GM19438 (cell line): ENCODE results near the gene HCFC1.
"Not testable (repeated sequence)": the region's sequence is repeated elsewhere in the genome, so short reads cannot be mapped to it uniquely, and the experiment has no call there.

Source experiments
- ATAC-seq: cut with Tn5 transposase; IDR thresholded peaks from one replicate; pipeline ENCODE4 v1.9.1; 2021; ENCODE audit warnings: low read depth; ENCODE audit not compliant: unreplicated experiment

Gene HCFC1

GRCh38 chrX:154010330-154011087 lies 38.9 kb upstream of the HCFC1 start:
- ATAC-seq: no peak

GRCh38 chrX:154008521-154008920 lies 36.9 kb upstream of the HCFC1 start:
- ATAC-seq: no peak

- ATAC-seq: no peak
These were observed 35.3 kb upstream of the HCFC1 start for GRCh38 chrX:154006947-154007346.

- ATAC-seq: no peak
These were observed 32.7 kb upstream of the HCFC1 start for GRCh38 chrX:154004315-154004714.

GRCh38 chrX:154002215-154002719 lies 30.6 kb upstream of the HCFC1 start:
- no peak for ATAC-seq

GRCh38 chrX:154000051-154000450 lies 28.4 kb upstream of the HCFC1 start:
- no peak for ATAC-seq

GRCh38 chrX:153999359-154000037 lies 27.9 kb upstream of the HCFC1 start:
- no peak for ATAC-seq

- ATAC-seq: no peak
These were observed 23.9 kb upstream of the HCFC1 start for GRCh38 chrX:153995504-153995903.

GRCh38 chrX:153994398-153994797 lies 22.8 kb upstream of the HCFC1 start:
- ATAC-seq: not testable (repeated sequence)

GRCh38 chrX:153993978-153994377 lies 22.4 kb upstream of the HCFC1 start:
- ATAC-seq: no peak

- ATAC-seq: no peak
These were observed 21.5 kb upstream of the HCFC1 start for GRCh38 chrX:153993079-153993478.

GRCh38 chrX:153992180-153992579 lies 20.6 kb upstream of the HCFC1 start:
- no peak for ATAC-seq

- ATAC-seq: no peak
These were observed 19.5 kb upstream of the HCFC1 start for GRCh38 chrX:153991013-153991580.

- ATAC-seq: no peak
These were observed 18.5 kb upstream of the HCFC1 start for GRCh38 chrX:153989973-153990655.

GRCh38 chrX:153988493-153988892 lies 16.9 kb upstream of the HCFC1 start:
- no peak for ATAC-seq

GRCh38 chrX:153984351-153985178 lies 12.9 kb upstream of the HCFC1 start:
- ATAC-seq: no peak

- ATAC-seq: no peak
These were observed 11.7 kb upstream of the HCFC1 start for GRCh38 chrX:153983321-153983801.

GRCh38 chrX:153981771-153982533 lies 10.3 kb upstream of the HCFC1 start:
- no peak for ATAC-seq

GRCh38 chrX:153981231-153981630 lies 9.6 kb upstream of the HCFC1 start:
- no peak for ATAC-seq
